Prostate gland (tissue), 2 donors: ENCODE results near the gene POFUT2. TPM values are rescaled to one million over a fixed set of nuclear protein-coding genes. Genes with fewer than 3 reads are reported as not detected.

Source experiments
- DNase-seq: peaks from one replicate; pipeline ENCODE4 v3.0.0-alpha.2; 2019; ENCODE audit warnings: low spot score
- H3K27ac ChIP-seq, 2 donors: fragments of 200-600 bp; sonication (generic); 2 replicates each; pipeline ENCODE4 v1.5.1; 2017 to 2019
- H3K27me3 ChIP-seq: fragments of 200-600 bp; sonication (generic); replicated peaks from 2 replicates; pipeline ENCODE4 v1.5.1; 2019; ENCODE audit not compliant: insufficient read depth
- H3K36me3 ChIP-seq, 2 donors: fragments of 200-600 bp; sonication (generic); 1 replicate in 1 of 2; 2 replicates in 1 of 2; pipeline versions ENCODE4 v1.5.1 to v1.8.1; 2017 to 2019
- H3K4me1 ChIP-seq: fragments of 200-600 bp; sonication (generic); replicated peaks from 2 replicates; pipeline ENCODE4 v1.5.1; 2019
- H3K4me3 ChIP-seq, 2 donors: fragments of 200-600 bp; sonication (generic); 2 replicates each; pipeline ENCODE4 v1.5.1; 2017 to 2019
- H3K9me3 ChIP-seq: fragments of 200-600 bp; sonication (generic); 2 replicates; pipeline ENCODE4 v1.5.1; 2017
- POLR2A ChIP-seq: fragments of 450-650 bp; IDR thresholded peaks from one replicate; pipeline ENCODE4 v1.6.1; 2016; ENCODE audit warnings: antibody characterized with exemption, mild to moderate bottlenecking
- POLR2AphosphoS5 ChIP-seq: sonication (generic); formaldehyde crosslinking; IDR thresholded peaks from one replicate; pipeline ENCODE4 v1.6.1; 2017; ENCODE audit warnings: antibody characterized with exemption
- WGBS: methylation state at CpG from one replicate; pipeline ENCODE4 v1.1.5; 2018; 5-methylcytosine and 5-hydroxymethylcytosine counted together
- intact Hi-C: fragments of 100-400 bp; cut with DNase I; formaldehyde crosslinking; loops from one replicate; pipeline ENCODE4 v1.14.2; 2022
- total RNA-seq, 2 donors: library from RNA; depleted of rRNA; stranded (reverse); fragments of >200 nt; gene quantifications; one replicate each; pipeline ENCODE4 v1.1.0, GENCODE V29; 2016
- TF ChIP-seq, protein P1 (sequence below), 4 experiments: fragments of 200-600 bp in 2 of 4; fragments of 450-650 bp in 2 of 4; sonication (generic) in 2 of 4; IDR thresholded peaks; 1 replicate in 3 of 4; 2 replicates in 1 of 4; pipeline ENCODE4 v1.5.1; 2016 to 2019; ENCODE audit warnings: antibody characterized with exemption in 4 of 4, mild to moderate bottlenecking in 2 of 4, moderate library complexity in 2 of 4

Gene POFUT2
- total RNA-seq, 2 donors from 2014 or later, result 20.2 to 52.4 TPM

DNA sequence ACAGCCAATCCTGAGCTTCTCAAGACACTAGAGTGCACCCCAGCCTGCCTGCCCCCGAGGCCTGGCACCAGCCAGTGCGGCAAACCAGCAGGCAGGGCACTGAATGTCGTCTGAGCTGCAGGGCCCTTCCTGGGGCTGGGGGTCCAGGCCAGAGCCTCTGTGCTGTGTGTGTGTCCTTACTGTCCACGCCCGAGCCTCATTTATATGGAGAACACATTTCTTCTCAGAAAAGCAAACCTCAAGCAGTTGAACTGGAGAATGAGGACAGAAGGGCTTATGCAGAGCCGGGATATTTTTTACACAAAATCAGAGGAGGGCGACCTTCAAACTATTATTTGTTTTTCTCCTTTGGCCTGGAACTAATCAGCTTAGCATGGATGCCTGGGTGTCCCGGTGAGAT, 52.7 kb downstream of the POFUT2 start:
- intact Hi-C loops, result no loop called here
- TF ChIP-seq, protein P1, sequence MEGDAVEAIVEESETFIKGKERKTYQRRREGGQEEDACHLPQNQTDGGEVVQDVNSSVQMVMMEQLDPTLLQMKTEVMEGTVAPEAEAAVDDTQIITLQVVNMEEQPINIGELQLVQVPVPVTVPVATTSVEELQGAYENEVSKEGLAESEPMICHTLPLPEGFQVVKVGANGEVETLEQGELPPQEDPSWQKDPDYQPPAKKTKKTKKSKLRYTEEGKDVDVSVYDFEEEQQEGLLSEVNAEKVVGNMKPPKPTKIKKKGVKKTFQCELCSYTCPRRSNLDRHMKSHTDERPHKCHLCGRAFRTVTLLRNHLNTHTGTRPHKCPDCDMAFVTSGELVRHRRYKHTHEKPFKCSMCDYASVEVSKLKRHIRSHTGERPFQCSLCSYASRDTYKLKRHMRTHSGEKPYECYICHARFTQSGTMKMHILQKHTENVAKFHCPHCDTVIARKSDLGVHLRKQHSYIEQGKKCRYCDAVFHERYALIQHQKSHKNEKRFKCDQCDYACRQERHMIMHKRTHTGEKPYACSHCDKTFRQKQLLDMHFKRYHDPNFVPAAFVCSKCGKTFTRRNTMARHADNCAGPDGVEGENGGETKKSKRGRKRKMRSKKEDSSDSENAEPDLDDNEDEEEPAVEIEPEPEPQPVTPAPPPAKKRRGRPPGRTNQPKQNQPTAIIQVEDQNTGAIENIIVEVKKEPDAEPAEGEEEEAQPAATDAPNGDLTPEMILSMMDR (IDR thresholded peaks at IDR 0.05), result no peak
- TF ChIP-seq POLR2AphosphoS5 (no peak), POLR2A (no peak)
- no peaks in the 10 kb centered on the region for H3K4me1 ChIP-seq
- no peak overlapping the region for H3K4me3 ChIP-seq
- no peak overlapping the region for H3K27ac ChIP-seq
- H3K9me3 ChIP-seq, result no peaks in the 10 kb centered on the region
- no peaks in the 10 kb centered on the region for H3K27me3 ChIP-seq
- DNase-seq, result no peak
- WGBS, result 56% methylated on average over 8 of the region's 8 CpGs
- no peaks in the 10 kb centered on the region for H3K36me3 ChIP-seq

DNA sequence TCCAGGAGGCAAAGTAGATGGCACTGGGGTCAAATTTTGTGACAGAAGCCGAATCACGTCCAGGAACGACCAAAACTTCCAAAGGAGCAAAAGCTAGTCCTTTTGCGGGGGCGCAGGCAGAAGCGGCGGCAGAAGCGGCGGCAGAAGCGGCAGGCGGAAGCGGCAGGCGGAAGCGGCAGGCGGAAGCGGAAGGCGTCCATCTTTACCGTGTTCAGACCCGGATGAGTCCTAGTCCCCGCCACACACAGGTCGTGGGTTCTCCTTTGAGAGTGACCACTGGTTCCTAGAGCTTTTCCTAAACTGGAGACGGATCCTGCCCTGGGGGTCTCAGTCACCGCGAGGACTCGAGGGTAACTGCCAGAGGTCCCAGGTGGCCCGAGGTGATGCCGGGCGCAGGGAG, 53.6 kb downstream of the POFUT2 start:
- DNase-seq, result no peak
- 86% methylated on average over 28 of the region's 28 CpGs for WGBS
- Histone ChIP-seq H3K4me1 (no peaks in the 10 kb centered on the region), H3K4me3 (no peak overlapping the region), H3K9me3 (no peaks in the 10 kb centered on the region), H3K27me3 (no peaks in the 10 kb centered on the region), H3K27ac (no peak overlapping the region), H3K36me3 (no peaks in the 10 kb centered on the region)
- TF ChIP-seq, protein P1 (IDR thresholded peaks at IDR 0.05), result no peak
- no peak for TF ChIP-seq POLR2AphosphoS5
- no peak for TF ChIP-seq POLR2A
- intact Hi-C loops, result no loop called here

DNA sequence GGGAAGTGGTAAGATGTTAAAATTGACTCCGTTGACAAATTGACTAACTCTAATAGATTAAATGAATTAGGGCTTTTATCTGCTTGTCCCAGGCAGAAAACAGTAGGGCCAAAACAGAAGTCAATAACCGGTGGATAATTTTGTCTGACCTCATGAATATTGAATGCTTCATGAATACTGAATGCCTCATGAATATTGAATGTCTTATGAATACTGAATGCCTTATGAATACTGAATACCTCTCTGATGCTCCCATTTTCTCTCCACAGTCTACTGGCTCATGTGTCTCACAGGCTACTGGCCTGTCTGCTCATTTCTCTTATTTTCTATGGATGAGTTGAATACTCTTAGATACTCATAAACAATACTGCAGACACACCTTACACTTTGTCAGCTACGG, 56.0 kb downstream of the POFUT2 start:
- no peak for DNase-seq
- no peak for TF ChIP-seq POLR2A
- TF ChIP-seq, protein P1 (IDR thresholded peaks at IDR 0.05), result no peak
- TF ChIP-seq POLR2AphosphoS5, result no peak
- Histone ChIP-seq H3K4me1 (no peaks in the 10 kb centered on the region), H3K36me3 (no peaks in the 10 kb centered on the region), H3K27me3 (no peaks in the 10 kb centered on the region), H3K4me3 (no peak overlapping the region), H3K9me3 (no peaks in the 10 kb centered on the region), H3K27ac (no peak overlapping the region)
- WGBS, result 85% methylated on average over 3 of the region's 3 CpGs
- intact Hi-C loops, result no loop called here

DNA sequence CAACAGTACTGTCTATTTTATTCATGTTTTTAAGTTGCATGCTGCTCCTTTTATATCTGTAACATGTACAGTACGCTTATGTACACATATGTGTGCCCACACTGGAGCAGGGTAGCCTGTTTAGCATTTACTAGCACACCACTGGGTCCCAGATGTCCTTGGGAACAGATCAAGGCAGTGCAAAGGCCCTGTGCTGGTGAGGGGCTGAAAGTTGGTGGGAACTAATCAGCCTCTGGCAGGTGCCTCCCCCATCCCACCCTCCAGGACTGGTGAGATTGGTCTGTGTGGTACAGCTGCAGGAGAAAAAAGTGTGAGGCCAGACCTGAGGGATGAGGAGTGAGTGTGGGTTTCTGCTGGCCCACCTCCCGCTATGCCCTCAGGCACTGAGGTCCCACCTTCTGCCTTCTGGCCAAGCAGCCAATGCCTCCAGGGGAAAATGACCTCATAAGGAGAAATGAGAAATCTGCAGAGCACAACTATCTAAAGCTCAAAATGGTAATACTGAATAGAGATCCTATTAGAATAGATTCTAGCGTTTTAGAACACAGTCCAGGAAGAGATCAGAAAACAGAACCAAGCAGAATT, 58.9 kb downstream of the POFUT2 start:
- H3K36me3 ChIP-seq, result no peaks in the 10 kb centered on the region
- H3K27me3 ChIP-seq, result no peaks in the 10 kb centered on the region
- no peak for DNase-seq
- H3K4me3 ChIP-seq, result no peak overlapping the region
- H3K9me3 ChIP-seq, result no peaks in the 10 kb centered on the region
- intact Hi-C loops, result loop anchor here (10.0 kb wide), 1 partner anchor 64 kb away; no protein-coding TSS in a partner anchor
- H3K4me1 ChIP-seq, result peaks cover 7% of the 10 kb centered on the region
- 82% methylated on average over 3 of the region's 3 CpGs for WGBS
- no peak overlapping the region for H3K27ac ChIP-seq
- TF ChIP-seq, protein P1 (IDR thresholded peaks at IDR 0.05), result no peak
- TF ChIP-seq POLR2A, result no peak
- TF ChIP-seq POLR2AphosphoS5, result no peak

DNA sequence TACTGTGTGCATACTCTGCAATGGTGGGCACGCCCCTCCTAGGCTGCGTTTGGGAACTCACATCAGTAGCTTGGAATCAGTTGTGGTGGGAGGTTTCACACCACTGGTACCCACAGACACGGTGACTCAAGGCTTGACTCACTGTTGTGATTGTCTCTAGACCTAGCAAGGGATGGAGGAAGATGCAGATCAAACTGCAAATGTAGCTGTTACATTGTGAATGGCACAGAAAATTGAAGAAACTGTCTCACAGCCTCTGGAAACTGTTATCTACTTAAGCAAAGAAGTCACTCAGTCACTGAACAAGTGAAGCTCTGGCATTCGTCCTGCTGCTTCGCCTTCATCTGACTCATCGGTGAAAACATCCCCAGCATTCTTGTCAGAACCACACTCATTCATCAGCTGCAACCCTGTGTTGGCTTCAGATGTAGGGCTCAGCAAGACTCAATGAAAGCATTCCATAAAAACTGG, 59.5 kb downstream of the POFUT2 start:
- Histone ChIP-seq H3K27ac (no peak overlapping the region), H3K36me3 (no peaks in the 10 kb centered on the region), H3K4me3 (no peak overlapping the region), H3K4me1 (peaks cover 7% of the 10 kb centered on the region), H3K9me3 (no peaks in the 10 kb centered on the region), H3K27me3 (no peaks in the 10 kb centered on the region)
- intact Hi-C loops, result loop anchor here (10.0 kb wide), 1 partner anchor 63 kb away; no protein-coding TSS in a partner anchor
- WGBS, result 32% methylated on average over 6 of the region's 6 CpGs
- no peak for DNase-seq
- TF ChIP-seq, protein P1 (IDR thresholded peaks at IDR 0.05), result no peak
- TF ChIP-seq POLR2A (no peak), POLR2AphosphoS5 (no peak)
